Astrocyte of the spinal cord (primary cell): Measurements from ENCODE around the gene NDUFS7.

ENCODE experiments used
- DNase-seq: peaks from one replicate; pipeline ENCODE4 v3.0.0; 2011; ENCODE audit warnings: low read depth, low spot score
- H3K4me3 ChIP-seq: 2 replicates; pipeline ENCODE4 v1.5.1; 2011; ENCODE audit warnings: low read depth, mild to moderate bottlenecking, low read length, moderate library complexity
- CTCF ChIP-seq: IDR thresholded peaks from 2 replicates; pipeline ENCODE4 v1.5.1; 2012; ENCODE audit warnings: low read depth, mild to moderate bottlenecking, low read length, inconsistent platforms
- in situ Hi-C: cut with HindIII; loops from 2 replicates; pipeline ENCODE4 v1.10.0; 2017; ENCODE audit warnings: low sequenced_read_pairs

NDUFS7 gene

GRCh38 chr19:1351381-1351851 is 32.3 kb upstream of the NDUFS7 start:
- no peak for TF ChIP-seq CTCF
- in situ Hi-C loops = no loop called here
- no peak overlapping the region for H3K4me3 ChIP-seq
- DNase-seq = no peak

- no peak overlapping the region for H3K4me3 ChIP-seq
- TF ChIP-seq CTCF = no peak
- DNase-seq = no peak
- in situ Hi-C loops = no loop called here
Measured at GRCh38 chr19:1353144-1353543, 30.6 kb upstream of the NDUFS7 start.

- in situ Hi-C loops = no loop called here
- no peak for TF ChIP-seq CTCF
- DNase-seq = no peak
- H3K4me3 ChIP-seq = peak overlapping the region; percentile 88
Measured at GRCh38 chr19:1354970-1355567, 28.6 kb upstream of the NDUFS7 start.

GRCh38 chr19:1355568-1356507 is 27.9 kb upstream of the NDUFS7 start:
- DNase-seq = peak; percentile 11
- H3K4me3 ChIP-seq = peak overlapping the region; percentile 88
- in situ Hi-C loops = no loop called here
- TF ChIP-seq CTCF = no peak

GRCh38 chr19:1356508-1356865 is 27.2 kb upstream of the NDUFS7 start:
- peak; percentile 15 for DNase-seq
- in situ Hi-C loops = no loop called here
- H3K4me3 ChIP-seq = no peak overlapping the region
- TF ChIP-seq CTCF = no peak

- H3K4me3 ChIP-seq = no peak overlapping the region
- no peak for DNase-seq
- TF ChIP-seq CTCF = no peak
- in situ Hi-C loops = no loop called here
Measured at GRCh38 chr19:1357531-1358109, 26.1 kb upstream of the NDUFS7 start.
